Mammary microvascular endothelial cell (primary cell): ENCODE results near the gene CEP290. TPM values are rescaled to one million over a fixed set of nuclear protein-coding genes. Genes with fewer than 3 reads are reported as not detected.

Experiments
- total RNA-seq: library from RNA; depleted of rRNA; stranded (reverse); fragments of >200 nt; gene quantifications from 2 replicates; pipeline ENCODE4 v1.2.3, GENCODE V29; 2015

CEP290 gene, protein sequence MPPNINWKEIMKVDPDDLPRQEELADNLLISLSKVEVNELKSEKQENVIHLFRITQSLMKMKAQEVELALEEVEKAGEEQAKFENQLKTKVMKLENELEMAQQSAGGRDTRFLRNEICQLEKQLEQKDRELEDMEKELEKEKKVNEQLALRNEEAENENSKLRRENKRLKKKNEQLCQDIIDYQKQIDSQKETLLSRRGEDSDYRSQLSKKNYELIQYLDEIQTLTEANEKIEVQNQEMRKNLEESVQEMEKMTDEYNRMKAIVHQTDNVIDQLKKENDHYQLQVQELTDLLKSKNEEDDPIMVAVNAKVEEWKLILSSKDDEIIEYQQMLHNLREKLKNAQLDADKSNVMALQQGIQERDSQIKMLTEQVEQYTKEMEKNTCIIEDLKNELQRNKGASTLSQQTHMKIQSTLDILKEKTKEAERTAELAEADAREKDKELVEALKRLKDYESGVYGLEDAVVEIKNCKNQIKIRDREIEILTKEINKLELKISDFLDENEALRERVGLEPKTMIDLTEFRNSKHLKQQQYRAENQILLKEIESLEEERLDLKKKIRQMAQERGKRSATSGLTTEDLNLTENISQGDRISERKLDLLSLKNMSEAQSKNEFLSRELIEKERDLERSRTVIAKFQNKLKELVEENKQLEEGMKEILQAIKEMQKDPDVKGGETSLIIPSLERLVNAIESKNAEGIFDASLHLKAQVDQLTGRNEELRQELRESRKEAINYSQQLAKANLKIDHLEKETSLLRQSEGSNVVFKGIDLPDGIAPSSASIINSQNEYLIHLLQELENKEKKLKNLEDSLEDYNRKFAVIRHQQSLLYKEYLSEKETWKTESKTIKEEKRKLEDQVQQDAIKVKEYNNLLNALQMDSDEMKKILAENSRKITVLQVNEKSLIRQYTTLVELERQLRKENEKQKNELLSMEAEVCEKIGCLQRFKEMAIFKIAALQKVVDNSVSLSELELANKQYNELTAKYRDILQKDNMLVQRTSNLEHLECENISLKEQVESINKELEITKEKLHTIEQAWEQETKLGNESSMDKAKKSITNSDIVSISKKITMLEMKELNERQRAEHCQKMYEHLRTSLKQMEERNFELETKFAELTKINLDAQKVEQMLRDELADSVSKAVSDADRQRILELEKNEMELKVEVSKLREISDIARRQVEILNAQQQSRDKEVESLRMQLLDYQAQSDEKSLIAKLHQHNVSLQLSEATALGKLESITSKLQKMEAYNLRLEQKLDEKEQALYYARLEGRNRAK (N-terminal part only)
- 9.8 and 11.5 TPM in 2 replicates for total RNA-seq

DNA sequence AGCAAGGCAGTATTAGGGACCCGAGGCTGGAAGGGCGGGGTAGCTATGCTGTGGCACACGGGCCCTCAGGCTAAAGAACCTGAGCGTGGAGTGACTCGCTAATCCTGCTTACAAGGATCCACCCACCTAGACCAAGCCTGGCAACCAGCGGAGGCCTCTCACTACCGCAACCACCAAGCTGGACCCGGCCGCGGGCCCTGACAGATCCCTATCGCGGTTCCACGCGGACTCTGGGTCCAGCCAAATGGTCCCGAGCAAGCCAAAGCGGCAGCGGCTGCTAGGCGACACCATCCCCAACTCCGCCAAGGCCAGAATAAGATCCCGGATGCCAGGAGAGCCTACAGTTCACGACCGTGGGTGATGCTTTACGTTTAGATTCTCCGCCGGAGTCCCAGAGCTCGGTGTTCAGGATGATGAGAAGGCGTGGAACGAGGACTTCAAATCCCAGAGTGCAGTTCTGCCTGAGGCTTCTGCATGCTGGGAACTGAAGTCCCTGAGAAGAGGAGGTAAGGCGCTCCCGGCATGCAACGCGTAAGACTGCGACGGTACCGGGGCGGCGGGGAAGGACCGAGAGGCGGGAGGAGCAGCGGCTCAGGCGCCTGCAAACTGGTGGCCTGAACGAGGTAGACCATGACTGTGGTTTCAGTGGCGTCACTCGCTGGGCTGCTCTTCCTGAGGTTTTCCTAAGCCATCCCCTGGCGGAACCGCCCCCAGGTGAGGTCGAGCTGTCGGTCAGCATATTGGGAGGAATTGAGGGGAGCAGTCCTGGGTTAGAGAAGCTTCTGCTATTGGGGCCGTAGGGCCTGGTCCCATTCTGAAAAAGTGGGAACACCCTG is at the start of gene CEP290, which contains the start of gene TMTC3:
Gene CEP290 (minus strand): TSS at position 315 of the 836 bp plus-strand sequence. CDS start 781 bp downstream, outside the sequence.
Gene TMTC3 (plus strand): TSS at position 534 of the 836 bp plus-strand sequence. CDS start 6,009 bp downstream, outside the sequence.

DNA sequence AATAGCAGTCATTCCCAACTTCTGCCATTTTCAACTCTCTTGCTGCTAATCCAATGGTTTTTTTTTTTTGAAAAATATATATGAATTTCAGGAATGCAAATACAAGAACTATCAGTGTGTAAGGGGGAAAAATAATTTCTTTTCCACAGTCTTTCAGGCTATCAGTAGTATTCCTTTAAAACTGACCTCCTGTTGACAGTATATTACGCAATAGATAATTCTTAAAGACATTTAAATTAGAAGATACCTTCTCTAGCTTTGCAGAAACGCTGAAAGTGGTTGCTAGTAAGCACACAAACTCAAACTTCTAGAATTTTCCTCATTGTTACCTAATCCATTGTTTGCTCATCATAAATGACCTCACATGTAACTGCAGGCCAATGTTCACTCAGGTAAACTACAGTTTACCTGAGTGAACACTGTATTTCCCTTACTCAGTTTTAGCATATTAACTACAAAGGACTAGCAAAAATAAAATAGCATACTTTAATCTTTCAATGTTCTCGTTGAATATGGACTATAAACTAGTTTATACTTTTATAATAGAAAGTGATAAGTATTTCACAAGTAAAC is 112.7 kb downstream of the CEP290 start, which contains the start of gene C12orf50:
Gene C12orf50 (minus strand): TSS at position 309 of the 573 bp plus-strand sequence. CDS start 2,439 bp downstream, outside the sequence.

Other genes starting within 250 kb of the CEP290 start
- not detected in 2 replicates for gene C12orf50, start 112.7 kb downstream of the CEP290 start, total RNA-seq
- 31.5 and 41.4 TPM in 2 replicates for gene TMTC3, start 219 bp upstream of the CEP290 start, total RNA-seq